ENCODE measurements around the gene ARID1B. TPM values are rescaled to one million over a fixed set of nuclear protein-coding genes. Genes with fewer than 3 reads are reported as not detected.
A peak's percentile ranks its signal among the peaks of the same experiment; 100 is the strongest.

ARID1B gene
- total and polyA plus RNA-seq, 2 of the 13 experiments (the other 11 are each of a cell fraction or from before 2014, with no cell fraction given): 20.1 to 32.6 TPM

GRCh38 chr6:156933201-156934068 lies 156.3 kb downstream of the ARID1B start (continued):
- peak; percentile 64; the same call in 1 of the 2 replicates for TF ChIP-seq ZNF646 (CRISPR knock-in tag; IDR thresholded peaks at IDR 0.05)
- TF ChIP-seq, protein P1, sequence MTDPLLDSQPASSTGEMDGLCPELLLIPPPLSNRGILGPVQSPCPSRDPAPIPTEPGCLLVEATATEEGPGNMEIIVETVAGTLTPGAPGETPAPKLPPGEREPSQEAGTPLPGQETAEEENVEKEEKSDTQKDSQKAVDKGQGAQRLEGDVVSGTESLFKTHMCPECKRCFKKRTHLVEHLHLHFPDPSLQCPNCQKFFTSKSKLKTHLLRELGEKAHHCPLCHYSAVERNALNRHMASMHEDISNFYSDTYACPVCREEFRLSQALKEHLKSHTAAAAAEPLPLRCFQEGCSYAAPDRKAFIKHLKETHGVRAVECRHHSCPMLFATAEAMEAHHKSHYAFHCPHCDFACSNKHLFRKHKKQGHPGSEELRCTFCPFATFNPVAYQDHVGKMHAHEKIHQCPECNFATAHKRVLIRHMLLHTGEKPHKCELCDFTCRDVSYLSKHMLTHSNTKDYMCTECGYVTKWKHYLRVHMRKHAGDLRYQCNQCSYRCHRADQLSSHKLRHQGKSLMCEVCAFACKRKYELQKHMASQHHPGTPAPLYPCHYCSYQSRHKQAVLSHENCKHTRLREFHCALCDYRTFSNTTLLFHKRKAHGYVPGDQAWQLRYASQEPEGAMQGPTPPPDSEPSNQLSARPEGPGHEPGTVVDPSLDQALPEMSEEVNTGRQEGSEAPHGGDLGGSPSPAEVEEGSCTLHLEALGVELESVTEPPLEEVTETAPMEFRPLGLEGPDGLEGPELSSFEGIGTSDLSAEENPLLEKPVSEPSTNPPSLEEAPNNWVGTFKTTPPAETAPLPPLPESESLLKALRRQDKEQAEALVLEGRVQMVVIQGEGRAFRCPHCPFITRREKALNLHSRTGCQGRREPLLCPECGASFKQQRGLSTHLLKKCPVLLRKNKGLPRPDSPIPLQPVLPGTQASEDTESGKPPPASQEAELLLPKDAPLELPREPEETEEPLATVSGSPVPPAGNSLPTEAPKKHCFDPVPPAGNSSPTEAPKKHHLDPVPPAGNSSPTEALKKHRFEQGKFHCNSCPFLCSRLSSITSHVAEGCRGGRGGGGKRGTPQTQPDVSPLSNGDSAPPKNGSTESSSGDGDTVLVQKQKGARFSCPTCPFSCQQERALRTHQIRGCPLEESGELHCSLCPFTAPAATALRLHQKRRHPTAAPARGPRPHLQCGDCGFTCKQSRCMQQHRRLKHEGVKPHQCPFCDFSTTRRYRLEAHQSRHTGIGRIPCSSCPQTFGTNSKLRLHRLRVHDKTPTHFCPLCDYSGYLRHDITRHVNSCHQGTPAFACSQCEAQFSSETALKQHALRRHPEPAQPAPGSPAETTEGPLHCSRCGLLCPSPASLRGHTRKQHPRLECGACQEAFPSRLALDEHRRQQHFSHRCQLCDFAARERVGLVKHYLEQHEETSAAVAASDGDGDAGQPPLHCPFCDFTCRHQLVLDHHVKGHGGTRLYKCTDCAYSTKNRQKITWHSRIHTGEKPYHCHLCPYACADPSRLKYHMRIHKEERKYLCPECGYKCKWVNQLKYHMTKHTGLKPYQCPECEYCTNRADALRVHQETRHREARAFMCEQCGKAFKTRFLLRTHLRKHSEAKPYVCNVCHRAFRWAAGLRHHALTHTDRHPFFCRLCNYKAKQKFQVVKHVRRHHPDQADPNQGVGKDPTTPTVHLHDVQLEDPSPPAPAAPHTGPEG (CRISPR knock-in tag; IDR thresholded peaks at IDR 0.05): no peak
- no peak for TF ChIP-seq ZNF431 (CRISPR knock-in tag; IDR thresholded peaks at IDR 0.05; ENCODE audit: borderline replicate concordance, low read depth)
- TF ChIP-seq ZNF792 (CRISPR knock-in tag; IDR thresholded peaks at IDR 0.05): no peak
- TF ChIP-seq TRIM24 (CRISPR knock-in tag; IDR thresholded peaks at IDR 0.05): no peak
- TF ChIP-seq UBTF (CRISPR knock-in tag; IDR thresholded peaks at IDR 0.05): peak; percentile 37; the same call in 1 of the 2 replicates
- TF ChIP-seq ZNF781 (CRISPR knock-in tag; IDR thresholded peaks at IDR 0.05; ENCODE audit: borderline replicate concordance, not compliant biosample characterization): no peak
- TF ChIP-seq MLLT10 (CRISPR knock-in tag; IDR thresholded peaks at IDR 0.05): no peak
- TF ChIP-seq CREB3 (CRISPR knock-in tag; IDR thresholded peaks at IDR 0.05): no peak
- TF ChIP-seq ZBTB25 (CRISPR knock-in tag; IDR thresholded peaks at IDR 0.05): no peak
